ENCODE results near the gene TIMM10.
"Not testable (repeated sequence)": the region's sequence is repeated elsewhere in the genome, so short reads cannot be mapped to it uniquely, and the experiment has no call there.

TIMM10 gene

GRCh38 chr11:57541169-57541568, 10.6 kb upstream of the TIMM10 start:
- DNase-seq = no peak

GRCh38 chr11:57539342-57539741, 8.8 kb upstream of the TIMM10 start:
- no peak for DNase-seq

GRCh38 chr11:57536947-57537619, 6.5 kb upstream of the TIMM10 start, which contains the start of gene SMTNL1:
Gene SMTNL1, plus strand, starts transcription at chr11:57537595. Its CDS starts 5,048 bp downstream, at chr11:57542643.
- no peak for DNase-seq

GRCh38 chr11:57534449-57534848, 3.9 kb upstream of the TIMM10 start:
- not testable (repeated sequence) for DNase-seq

GRCh38 chr11:57530215-57530595, 349 bp downstream of the TIMM10 start:
- DNase-seq = no peak

- no peak for DNase-seq
Measured at GRCh38 chr11:57529012-57529411, 1.5 kb downstream of the TIMM10 start.

GRCh38 chr11:57527056-57527631, 3.4 kb downstream of the TIMM10 start:
- DNase-seq = peak; percentile 85

GRCh38 chr11:57523419-57523818, 7.1 kb downstream of the TIMM10 start:
- DNase-seq = no peak

- DNase-seq = no peak
Measured at GRCh38 chr11:57521116-57521515, 9.4 kb downstream of the TIMM10 start.

GRCh38 chr11:57516061-57516443, 14.5 kb downstream of the TIMM10 start:
- DNase-seq = no peak

GRCh38 chr11:57515332-57516060, 15.1 kb downstream of the TIMM10 start, which contains the start of gene SLC43A1:
Gene SLC43A1, minus strand, starts transcription at chr11:57515702. Its CDS starts 1,591 bp downstream, at chr11:57514111.
- DNase-seq = peak; percentile 49

- peak; percentile 67 for DNase-seq
Measured at GRCh38 chr11:57514538-57515331, 15.8 kb downstream of the TIMM10 start.

- peak; percentile 54 for DNase-seq
Measured at GRCh38 chr11:57513911-57514537, 16.5 kb downstream of the TIMM10 start.

GRCh38 chr11:57513452-57513795, 17.1 kb downstream of the TIMM10 start:
- DNase-seq = no peak

- no peak for DNase-seq
Measured at GRCh38 chr11:57512646-57513451, 17.7 kb downstream of the TIMM10 start.

- peak; percentile 14 for DNase-seq
Measured at GRCh38 chr11:57511741-57512430, 18.7 kb downstream of the TIMM10 start.

- DNase-seq = no peak
Measured at GRCh38 chr11:57508341-57509170, 22.0 kb downstream of the TIMM10 start.

- DNase-seq = no peak
Measured at GRCh38 chr11:57506522-57506921, 24.0 kb downstream of the TIMM10 start.

GRCh38 chr11:57504511-57504910, 26.0 kb downstream of the TIMM10 start:
- no peak for DNase-seq

GRCh38 chr11:57502870-57503269, 27.7 kb downstream of the TIMM10 start:
- no peak for DNase-seq

All from CD4-positive, alpha-beta T cell treated with Interleukin-17A for 4 hours (primary cell).